ENCODE measurements around the gene PFN1. TPM values are rescaled to one million over a fixed set of nuclear protein-coding genes. Genes with fewer than 3 reads are reported as not detected.
A peak's percentile ranks its signal among the peaks of the same experiment; 100 is the strongest.
"Not testable (repeated sequence)": the region's sequence is repeated elsewhere in the genome, so short reads cannot be mapped to it uniquely, and the experiment has no call there.

The PFN1 gene
- total RNA-seq, 2 donors from 2014 or later, result 1,741 to 1,743 TPM

- peak overlapping the region in 1 of 2 donors; percentile 53 for H3K27ac Mint-ChIP-seq
Observed at GRCh38 chr17:4935650-4936049, 12.7 kb downstream of the PFN1 start.

DNA sequence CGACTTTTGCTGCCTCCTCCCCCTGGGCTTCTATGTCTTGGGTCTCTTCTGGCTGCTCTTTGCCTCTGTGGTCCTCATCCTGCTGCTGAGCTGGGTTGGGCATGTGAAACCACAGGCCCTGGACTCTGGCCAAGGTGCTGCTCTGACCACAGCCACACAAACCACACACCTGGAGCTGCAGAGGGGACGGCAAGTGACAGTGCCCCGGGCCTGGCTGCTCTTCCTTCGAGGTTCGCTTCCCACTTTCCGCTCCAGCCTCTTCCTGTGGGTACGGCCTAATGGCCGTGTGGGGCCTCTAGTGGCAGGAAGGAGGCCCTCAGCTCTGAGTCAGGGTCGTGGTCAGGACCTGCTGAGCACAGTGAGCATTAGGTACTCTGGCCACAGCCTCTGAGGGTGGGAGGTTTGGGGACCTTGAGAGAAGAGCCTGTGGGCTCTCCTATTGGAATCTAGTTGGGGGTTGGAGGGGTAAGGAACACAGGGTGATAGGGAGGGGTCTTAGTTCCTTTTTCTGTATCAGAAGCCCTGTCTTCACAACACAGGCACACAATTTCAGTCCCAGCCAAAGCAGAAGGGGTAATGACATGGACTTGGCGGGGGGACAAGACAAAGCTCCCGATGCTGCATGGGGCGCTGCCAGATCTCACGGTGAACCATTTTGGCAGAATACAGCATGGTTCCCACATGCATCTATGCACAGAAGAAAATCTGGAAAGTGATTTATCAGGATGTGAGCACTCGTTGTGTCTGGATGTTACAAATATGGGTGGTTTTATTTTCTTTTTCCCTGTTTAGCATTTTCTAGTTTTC lies 14.0 kb downstream of the PFN1 start:
- ATAC-seq (peak; percentile 58 to 60), DNase-seq (ENCODE audit: low spot score) (no peak)
- Mint-ChIP-seq H3K4me3 (peak overlapping the region; percentile 47), H3K27ac (peak overlapping the region; percentile 49 to 88), H3K4me1 (ENCODE audit: low read depth in 2 of 2) (peaks cover 37 to 55% of the 10 kb centered on the region in 2 donors), H3K9me3 (no peaks in the 10 kb centered on the region), H3K27me3 (peaks cover 0 to 2% of the 10 kb centered on the region in 2 donors), H3K36me3 (no peaks in the 10 kb centered on the region)

More at GRCh38 chr17:4935650-4936049, 12.7 kb downstream of the PFN1 start:
- Mint-ChIP-seq H3K27me3 (peaks cover 0 to 2% of the 10 kb centered on the region in 2 donors), H3K36me3 (peaks cover 1% of the 10 kb centered on the region), H3K9me3 (no peaks in the 10 kb centered on the region), H3K4me3 (no peak overlapping the region), H3K4me1 (ENCODE audit: low read depth in 2 of 2) (peaks cover 44 to 55% of the 10 kb centered on the region in 2 donors)
- no peak for ATAC-seq
- no peak for DNase-seq (ENCODE audit: low spot score)

GRCh38 chr17:4933646-4934045 lies 14.7 kb downstream of the PFN1 start:
- ATAC-seq (no peak), DNase-seq (ENCODE audit: low spot score) (no peak)
- H3K4me3 Mint-ChIP-seq, result peak overlapping the region; percentile 47
- peaks cover 31 to 51% of the 10 kb centered on the region in 2 donors for H3K4me1 Mint-ChIP-seq (ENCODE audit: low read depth in 2 of 2)
- H3K27ac Mint-ChIP-seq, result peak overlapping the region; percentile 49 to 88
- H3K9me3 Mint-ChIP-seq, result no peaks in the 10 kb centered on the region
- H3K36me3 Mint-ChIP-seq, result no peaks in the 10 kb centered on the region
- H3K27me3 Mint-ChIP-seq, result peaks cover 0 to 2% of the 10 kb centered on the region in 2 donors

- H3K4me3 Mint-ChIP-seq, result no peak overlapping the region
- ATAC-seq (no peak), DNase-seq (ENCODE audit: low spot score) (no peak)
- no peaks in the 10 kb centered on the region for H3K36me3 Mint-ChIP-seq
- no peaks in the 10 kb centered on the region for H3K9me3 Mint-ChIP-seq
- no peak overlapping the region for H3K27ac Mint-ChIP-seq
- H3K4me1 Mint-ChIP-seq (ENCODE audit: low read depth in 2 of 2), result peaks cover 25 to 47% of the 10 kb centered on the region in 2 donors
- peaks cover 0 to 2% of the 10 kb centered on the region in 2 donors for H3K27me3 Mint-ChIP-seq
Observed at GRCh38 chr17:4932756-4933155, 15.6 kb downstream of the PFN1 start.

DNA sequence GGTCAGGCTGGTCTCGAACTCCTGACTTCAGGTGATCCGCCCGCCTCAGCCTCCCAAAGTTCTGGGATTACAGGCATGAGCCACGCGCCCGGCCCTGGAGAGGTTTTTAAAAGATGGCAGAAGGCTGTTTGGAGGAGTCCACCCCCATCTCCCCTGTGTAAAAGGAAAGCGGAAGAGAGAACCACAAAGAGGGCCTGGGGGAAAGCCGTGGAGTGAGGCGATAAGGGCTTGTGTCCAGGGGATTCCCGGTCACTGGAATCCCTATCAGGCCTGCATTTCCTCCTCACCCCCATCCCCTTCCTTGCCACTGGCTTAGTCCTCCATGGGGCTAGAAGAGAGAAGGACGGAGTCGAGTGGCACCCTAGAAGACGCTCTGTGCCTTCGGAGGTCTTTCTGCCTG lies 16.4 kb downstream of the PFN1 start, which contains the start of gene GP1BA:
Gene GP1BA, plus strand, starts transcription at position 315 of the 400 bp plus-strand sequence. CDS start 328 bp downstream, outside the sequence.
- peak within 1 kb of the TSS in 1 of 2 donors; percentile 1 for H3K27ac Mint-ChIP-seq
- no peaks in the 10 kb centered on the region for H3K36me3 Mint-ChIP-seq
- H3K9me3 Mint-ChIP-seq, result no peaks in the 10 kb centered on the region
- H3K4me1 Mint-ChIP-seq (ENCODE audit: low read depth in 2 of 2), result peaks cover 25 to 44% of the 10 kb centered on the region in 2 donors
- no peak within 1 kb of the TSS for H3K4me3 Mint-ChIP-seq
- DNase-seq (ENCODE audit: low spot score) (no peak), ATAC-seq (no peak)
- H3K27me3 Mint-ChIP-seq, result peaks cover 0 to 2% of the 10 kb centered on the region in 2 donors

GRCh38 chr17:4928881-4929280 lies 19.4 kb downstream of the PFN1 start:
- Mint-ChIP-seq H3K4me1 (ENCODE audit: low read depth in 2 of 2) (peaks cover 8 to 27% of the 10 kb centered on the region in 2 donors), H3K9me3 (no peaks in the 10 kb centered on the region), H3K4me3 (no peak overlapping the region), H3K36me3 (no peaks in the 10 kb centered on the region), H3K27me3 (peaks cover 0 to under 1% of the 10 kb centered on the region in 2 donors), H3K27ac (no peak overlapping the region)
- ATAC-seq (no peak), DNase-seq (ENCODE audit: low spot score) (no peak)

GRCh38 chr17:4926577-4927335 lies 21.6 kb downstream of the PFN1 start:
- not testable (repeated sequence) for H3K9me3 Mint-ChIP-seq; H3K36me3 Mint-ChIP-seq; H3K4me1 Mint-ChIP-seq (ENCODE audit: low read depth in 2 of 2); H3K27ac Mint-ChIP-seq; H3K4me3 Mint-ChIP-seq; ATAC-seq; DNase-seq (ENCODE audit: low spot score); H3K27me3 Mint-ChIP-seq

DNA sequence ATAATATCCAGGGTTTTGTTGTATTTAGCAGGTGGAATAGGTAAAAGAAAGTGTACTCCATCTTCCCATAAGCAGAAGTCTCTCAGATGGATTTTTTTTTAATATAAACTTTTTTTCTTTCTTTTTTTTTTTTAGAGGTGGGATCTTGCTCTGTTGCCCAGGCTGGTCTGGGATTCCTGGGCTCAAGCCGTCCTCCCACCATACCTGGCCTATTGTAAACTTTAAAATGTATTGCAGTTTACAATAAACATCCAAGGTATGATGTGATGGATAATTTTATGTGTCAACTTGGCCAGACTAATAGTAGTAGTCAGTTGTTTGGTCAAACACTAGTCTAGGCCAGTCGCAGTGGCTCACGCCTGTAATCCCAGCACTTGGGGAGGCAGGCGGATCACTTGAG lies 27.0 kb downstream of the PFN1 start:
- Mint-ChIP-seq H3K36me3 (no peaks in the 10 kb centered on the region), H3K4me3 (no peak overlapping the region), H3K9me3 (no peaks in the 10 kb centered on the region)

GRCh38 chr17:4920351-4921048 lies 27.8 kb downstream of the PFN1 start:
- Mint-ChIP-seq H3K36me3 (no peaks in the 10 kb centered on the region), H3K9me3 (no peaks in the 10 kb centered on the region), H3K27me3 (no peaks in the 10 kb centered on the region), H3K4me3 (no peak overlapping the region), H3K4me1 (ENCODE audit: low read depth in 2 of 2) (peaks cover 0 to 8% of the 10 kb centered on the region in 2 donors), H3K27ac (peak overlapping the region in 1 of 2 donors; percentile 45)
- no peak for DNase-seq (ENCODE audit: low spot score)
- ATAC-seq, result peak; percentile 68 to 91

More for the DNA sequence above, 27.0 kb downstream of the PFN1 start:
- ATAC-seq (no peak), DNase-seq (ENCODE audit: low spot score) (no peak)
- no peak overlapping the region for H3K27ac Mint-ChIP-seq
- H3K4me1 Mint-ChIP-seq (ENCODE audit: low read depth in 2 of 2), result peaks cover 0 to 8% of the 10 kb centered on the region in 2 donors
- no peaks in the 10 kb centered on the region for H3K27me3 Mint-ChIP-seq

GRCh38 chr17:4919511-4920047 lies 28.8 kb downstream of the PFN1 start:
- Mint-ChIP-seq H3K27ac (no peak overlapping the region), H3K4me1 (ENCODE audit: low read depth in 2 of 2) (peaks cover 0 to 8% of the 10 kb centered on the region in 2 donors), H3K4me3 (no peak overlapping the region), H3K36me3 (no peaks in the 10 kb centered on the region), H3K27me3 (no peaks in the 10 kb centered on the region), H3K9me3 (no peaks in the 10 kb centered on the region)
- no peak for ATAC-seq
- DNase-seq (ENCODE audit: low spot score), result no peak

- H3K36me3 Mint-ChIP-seq; H3K27me3 Mint-ChIP-seq; H3K4me1 Mint-ChIP-seq (ENCODE audit: low read depth in 2 of 2); ATAC-seq; H3K27ac Mint-ChIP-seq; H3K9me3 Mint-ChIP-seq; H3K4me3 Mint-ChIP-seq; DNase-seq (ENCODE audit: low spot score): not testable (repeated sequence)
Observed at GRCh38 chr17:4914551-4914950, 33.8 kb downstream of the PFN1 start.

GRCh38 chr17:4913994-4914393 lies 34.3 kb downstream of the PFN1 start:
- Mint-ChIP-seq H3K4me3 (no peak overlapping the region), H3K9me3 (no peaks in the 10 kb centered on the region), H3K27ac (peak overlapping the region in 1 of 2 donors; percentile 18), H3K4me1 (ENCODE audit: low read depth in 2 of 2) (no peaks in the 10 kb centered on the region), H3K36me3 (no peaks in the 10 kb centered on the region), H3K27me3 (no peaks in the 10 kb centered on the region)
- ATAC-seq (no peak), DNase-seq (ENCODE audit: low spot score) (no peak)

Data from natural killer cell treated with Interleukin-12 subunit alpha and Interleukin-12 subunit beta and Interleukin-15 and Interleukin-18, amount 100 ng/mL, for 72 hours (primary cell).